DMS153 treated with DMSO at 0.1 percent for 48 hours (cell line): ENCODE results near the gene PRKCA.
"Not testable (repeated sequence)": the region's sequence is repeated elsewhere in the genome, so short reads cannot be mapped to it uniquely, and the experiment has no call there.

ENCODE experiments used
- DNase-seq: peaks from one replicate; lab custom pipeline; 2025; ENCODE audit not compliant: unreplicated experiment; lab: John Stamatoyannopoulos, UW

Gene PRKCA

DNA sequence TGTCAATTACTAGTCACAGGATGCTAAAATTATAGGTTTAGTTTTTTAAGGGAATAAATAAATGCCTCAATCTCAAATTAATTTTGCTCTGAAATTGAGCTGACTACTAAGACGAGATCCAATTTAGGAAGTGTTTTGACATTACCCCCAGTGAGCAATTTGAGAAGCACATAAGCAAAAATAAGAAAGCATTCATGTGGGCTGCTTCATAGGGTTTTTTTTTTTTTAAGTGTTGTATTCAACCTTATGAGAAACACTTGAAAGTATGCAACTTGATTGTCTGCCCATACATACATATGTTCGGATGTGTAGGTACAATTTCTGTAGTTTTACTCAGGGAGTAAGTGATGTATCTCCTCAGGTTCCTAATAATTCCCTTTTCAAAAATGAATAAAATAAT, 77.6 kb downstream of the PRKCA start:
- no peak for DNase-seq

DNA sequence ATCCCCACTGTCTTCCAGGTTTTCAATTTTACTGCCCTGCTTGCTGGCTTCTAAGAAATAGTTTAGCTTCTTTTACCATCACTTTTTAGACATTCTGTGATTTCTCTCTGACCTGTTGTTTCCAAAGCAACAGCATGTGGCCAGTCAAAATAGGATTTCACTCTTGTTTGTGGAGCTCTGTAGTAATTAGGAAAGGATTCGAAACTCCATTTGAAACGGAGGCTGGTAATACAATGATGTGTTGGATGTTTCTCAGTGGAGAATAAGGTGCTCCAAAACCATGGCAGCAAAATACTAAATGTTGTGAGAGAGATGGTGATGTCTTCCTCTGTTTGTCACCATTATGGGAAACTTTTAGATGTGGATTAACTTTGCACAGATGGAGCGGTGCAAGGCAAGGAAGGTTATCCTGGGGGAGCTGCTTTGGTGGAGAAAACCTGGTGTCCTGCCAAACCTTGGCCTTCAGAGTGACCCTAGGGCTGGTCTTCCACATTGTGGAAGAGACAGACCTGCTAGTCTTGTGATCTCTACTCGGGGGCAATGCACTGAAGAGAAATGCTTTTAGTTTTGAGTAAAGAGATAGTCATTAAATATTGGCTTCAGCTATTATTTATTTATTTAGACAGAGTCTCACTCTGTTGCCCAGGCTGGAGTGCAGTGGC, 79.4 kb downstream of the PRKCA start:
- no peak for DNase-seq

DNA sequence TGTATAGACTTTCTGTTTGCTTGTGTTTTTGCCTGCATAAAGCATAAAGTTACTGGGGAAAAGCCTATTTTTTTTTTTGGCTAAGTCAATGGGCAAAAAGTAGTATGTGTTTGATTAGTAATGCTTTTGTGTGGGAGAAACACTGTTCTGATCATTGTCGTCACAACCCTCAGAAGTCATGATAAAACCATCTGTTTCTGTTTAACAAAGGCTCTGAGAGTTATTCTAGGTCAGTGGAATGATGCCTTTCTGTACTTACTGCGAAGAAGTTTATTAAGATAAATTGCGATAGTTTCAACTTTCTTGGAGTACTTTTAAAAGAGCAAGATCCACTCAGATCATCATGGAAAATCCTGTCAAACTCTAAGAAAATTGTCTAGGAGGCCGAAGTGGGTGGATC, 80.9 kb downstream of the PRKCA start:
- DNase-seq = no peak

DNA sequence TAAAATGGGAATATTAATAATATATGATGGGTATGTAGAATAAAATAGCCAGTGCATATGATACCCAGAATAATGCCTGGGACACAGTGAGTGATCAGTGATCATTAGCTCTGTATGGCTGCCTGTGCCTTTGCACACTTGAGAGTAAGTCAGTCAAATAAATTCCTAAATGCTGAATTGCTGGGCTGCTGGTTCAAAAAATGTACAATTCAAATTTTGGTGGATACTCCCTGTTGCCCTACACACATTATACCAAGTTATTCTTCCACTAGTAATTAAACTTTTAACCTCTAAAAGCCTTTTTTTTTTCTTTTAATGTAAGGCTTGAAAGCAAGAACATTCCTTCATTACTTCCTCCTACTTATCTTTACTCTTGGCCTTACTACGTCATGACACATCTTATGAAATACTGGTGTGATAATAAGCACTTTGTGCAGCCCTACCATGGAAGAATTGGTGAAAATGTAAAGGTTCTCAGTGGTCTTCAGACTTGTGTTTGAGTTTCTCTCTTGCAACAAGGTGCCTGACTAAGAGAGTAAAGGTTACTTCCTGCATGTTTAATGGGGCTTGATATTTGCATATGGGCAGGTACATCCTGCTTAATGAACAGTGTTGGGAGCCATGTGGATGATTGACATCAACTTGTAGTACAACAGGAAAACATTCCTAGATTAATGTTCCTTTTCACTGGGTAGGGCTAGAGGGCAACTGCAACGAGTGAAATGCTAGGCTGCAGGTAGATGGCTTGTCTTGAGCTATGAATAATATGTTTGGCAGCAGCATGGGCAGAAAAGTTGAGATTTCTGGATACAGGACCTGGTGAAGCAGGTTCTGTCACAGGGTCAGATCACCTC, 84.3 kb downstream of the PRKCA start:
- no peak for DNase-seq

DNA sequence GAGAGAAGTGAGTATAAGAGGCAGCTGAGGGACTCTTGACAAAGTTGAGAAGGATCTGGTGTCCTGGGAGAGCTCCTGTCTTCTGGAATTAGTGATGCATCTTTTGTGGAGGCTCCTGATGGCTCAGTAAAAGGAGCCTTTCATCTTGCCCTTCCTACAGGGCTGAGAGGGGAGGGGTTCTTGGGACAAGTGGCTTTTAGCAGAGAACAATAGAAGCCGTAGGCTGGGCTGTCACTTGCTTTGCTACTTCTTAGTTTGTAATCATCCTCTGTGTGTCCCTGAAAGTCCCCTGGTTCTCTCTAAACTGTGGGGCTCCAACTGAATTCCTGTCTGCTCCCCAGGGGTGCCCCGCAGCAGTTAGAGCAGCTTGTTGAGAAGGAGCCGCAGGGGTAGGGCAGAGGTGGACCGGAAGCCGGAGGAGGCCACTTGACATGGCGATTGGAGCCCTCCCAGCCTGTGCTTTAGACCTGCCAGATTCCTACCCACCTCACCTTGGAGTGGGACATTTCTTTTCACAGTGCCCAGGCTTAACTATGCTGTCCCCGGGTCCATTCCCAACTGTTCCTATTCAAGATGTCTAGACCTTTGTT, 85.1 kb downstream of the PRKCA start:
- no peak for DNase-seq

DNA sequence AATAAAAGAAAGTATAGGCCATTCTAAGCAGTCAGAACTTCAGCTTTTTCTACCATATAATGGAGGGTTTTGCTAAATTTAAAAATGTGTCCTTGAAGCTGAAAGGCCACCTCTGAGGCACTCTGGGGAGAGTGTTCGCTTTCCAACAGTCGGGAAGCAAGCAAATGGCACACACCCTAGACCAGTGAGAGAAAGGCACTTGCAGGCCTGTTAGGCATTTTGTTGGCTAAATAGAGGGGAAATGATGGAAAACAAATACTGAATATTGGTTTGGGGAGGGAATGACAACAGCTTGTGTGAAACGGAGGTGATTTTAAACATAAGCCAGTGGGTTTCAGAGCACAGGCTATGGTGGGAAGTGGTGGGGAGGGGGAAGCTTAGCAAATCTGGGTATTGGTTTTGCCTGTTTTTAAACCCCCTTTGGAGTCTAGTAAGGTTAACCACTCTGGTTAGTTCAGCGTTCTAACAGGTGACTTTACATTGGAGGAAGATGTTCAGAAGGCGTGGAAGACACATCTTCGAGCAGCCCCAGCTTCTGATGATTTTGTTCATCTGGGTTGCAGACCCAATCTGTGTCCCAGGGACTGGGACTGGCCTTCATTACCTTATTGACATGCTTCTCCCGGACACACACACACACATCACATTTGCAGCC, 90.5 kb downstream of the PRKCA start:
- DNase-seq = no peak

DNA sequence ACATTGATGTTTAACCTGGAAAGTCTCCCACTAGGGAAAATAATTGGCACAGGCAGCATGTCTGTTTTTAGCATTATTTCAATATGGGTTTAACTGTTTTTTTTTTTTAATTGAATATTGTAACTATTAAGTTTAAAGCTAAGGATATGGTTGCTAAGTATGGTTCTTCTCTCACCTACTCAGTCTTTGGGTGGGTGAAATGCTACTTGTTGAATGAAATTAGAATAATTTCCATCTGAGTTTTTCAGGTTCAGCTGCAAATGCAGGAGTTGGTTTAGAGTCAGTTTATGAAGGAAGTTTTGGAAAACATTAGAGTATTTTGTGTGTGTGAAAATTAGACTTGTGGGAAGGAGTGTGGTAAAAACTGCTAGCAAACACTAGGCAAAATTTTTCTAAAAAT, 93.5 kb downstream of the PRKCA start:
- DNase-seq = no peak

DNA sequence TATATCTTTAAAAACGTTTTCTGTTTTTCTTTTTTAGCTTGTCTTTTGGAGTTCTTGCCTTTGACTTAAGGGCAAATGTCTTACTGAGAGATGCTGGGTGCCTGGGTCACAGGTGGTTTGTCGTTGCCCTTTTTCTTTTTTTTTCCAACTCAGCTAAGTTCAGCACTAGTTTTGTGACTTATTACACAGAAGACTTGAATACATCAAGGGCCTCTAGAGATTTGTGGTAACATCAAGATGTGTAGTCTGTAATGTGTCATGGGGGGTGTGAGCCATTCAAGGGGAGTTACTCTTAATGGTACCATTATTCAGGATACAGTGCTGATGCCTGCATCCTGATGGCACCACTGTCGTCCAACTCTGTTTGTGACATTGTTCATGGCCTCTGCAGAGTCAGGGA, 95.1 kb downstream of the PRKCA start:
- no peak for DNase-seq

DNA sequence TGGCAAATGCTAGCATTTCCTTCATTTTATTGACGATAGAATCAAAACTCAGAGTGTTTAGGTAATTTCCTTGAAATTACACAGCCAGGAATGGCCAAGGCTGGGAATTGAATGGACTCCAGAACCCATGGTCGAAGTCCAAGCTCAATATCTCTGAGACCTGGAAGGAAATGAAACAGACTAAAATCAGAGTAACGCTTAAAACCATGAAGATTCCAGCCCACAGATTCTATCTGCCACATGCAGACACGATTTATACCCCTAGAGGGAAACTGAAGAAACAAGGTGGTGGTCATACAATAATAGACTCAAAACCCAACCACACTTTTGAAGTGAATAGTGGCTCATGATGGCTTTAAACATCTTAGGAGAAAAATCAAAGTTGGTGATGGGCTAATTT, 95.6 kb downstream of the PRKCA start:
- no peak for DNase-seq

DNA sequence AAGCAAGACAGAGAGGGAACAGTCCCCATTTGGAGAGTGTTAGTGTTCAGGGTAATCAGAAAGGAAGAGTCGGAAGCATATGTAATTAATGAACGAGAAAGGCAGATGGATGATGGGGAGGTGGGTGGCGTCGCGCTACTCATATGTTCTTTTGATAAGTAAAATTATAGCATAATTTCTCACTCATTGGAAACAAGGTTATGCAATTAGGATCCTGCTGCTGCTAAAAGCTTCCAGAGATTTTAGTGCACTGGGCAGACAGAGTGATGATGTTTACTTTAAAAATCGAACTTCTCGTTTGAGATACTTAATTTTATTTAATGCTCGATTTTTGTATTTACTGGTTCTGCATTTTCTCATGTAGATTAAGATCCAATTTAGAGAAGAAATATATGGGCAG, 96.2 kb downstream of the PRKCA start:
- no peak for DNase-seq

DNA sequence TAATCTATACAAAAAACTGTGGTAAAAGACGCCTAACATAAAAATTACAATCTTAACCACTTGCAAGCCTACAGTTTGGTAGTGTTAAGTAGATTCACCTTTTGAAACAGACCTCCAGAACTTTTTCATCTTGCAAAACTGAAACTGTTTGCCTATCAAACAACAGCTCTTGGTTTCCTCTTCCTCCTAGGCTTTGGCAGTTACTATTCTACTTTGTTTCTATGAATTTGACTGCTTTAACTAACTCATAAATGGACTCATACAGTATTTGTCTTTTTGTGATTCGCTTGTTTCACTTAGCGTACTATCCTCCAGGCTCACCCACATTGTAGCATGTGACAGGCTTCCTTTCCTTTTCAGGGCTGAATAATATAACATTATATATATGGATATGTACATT, 97.0 kb downstream of the PRKCA start:
- no peak for DNase-seq

DNA sequence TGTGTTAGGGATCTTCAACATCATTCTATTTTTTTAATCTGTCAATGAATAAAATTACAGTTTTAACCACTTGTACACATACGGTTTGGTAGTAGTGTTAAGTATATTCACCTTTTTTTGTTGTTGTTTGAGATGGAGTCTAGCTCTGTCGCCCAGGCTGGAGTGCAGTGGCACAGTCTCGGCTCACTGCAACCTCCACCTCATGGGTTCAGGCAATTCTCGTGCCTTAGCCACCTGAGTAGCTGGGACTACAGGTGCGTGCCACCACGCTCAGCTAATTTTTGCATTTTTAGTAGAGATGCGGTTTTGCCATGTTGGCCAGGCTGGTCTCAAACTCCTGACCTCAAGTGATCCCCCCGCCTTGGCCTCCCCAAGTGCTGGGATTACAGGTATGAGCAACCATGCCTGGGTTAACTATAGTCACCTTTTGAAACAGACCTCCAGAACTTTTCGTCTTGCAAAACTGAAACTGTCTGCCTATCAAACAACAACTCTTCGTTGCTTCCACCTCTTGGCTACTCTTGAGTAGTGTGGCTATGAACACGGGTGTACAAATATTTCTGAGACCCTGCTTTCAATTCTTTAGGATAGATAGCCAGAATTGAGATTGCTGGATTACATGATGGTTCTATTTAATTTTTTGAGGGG, 97.8 kb downstream of the PRKCA start:
- not testable (repeated sequence) for DNase-seq

DNA sequence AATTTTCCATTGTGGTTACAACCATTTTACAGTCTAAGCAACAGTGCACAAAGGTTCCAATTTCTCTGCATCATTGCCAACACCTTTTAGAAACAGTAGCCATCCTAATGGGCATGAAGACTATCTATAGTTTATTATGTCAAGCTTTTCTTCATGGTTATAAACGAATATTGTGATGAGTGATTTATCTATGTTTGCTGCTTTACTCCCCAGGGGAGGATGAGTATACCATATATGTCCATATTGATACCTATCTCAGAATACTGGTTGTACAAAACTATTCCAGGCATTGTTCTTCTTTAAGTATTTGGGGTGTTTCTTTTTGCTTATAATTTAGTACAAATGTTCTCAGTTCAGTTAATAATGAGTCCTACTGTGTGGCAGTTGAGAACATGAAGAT, 98.3 kb downstream of the PRKCA start:
- DNase-seq = no peak

DNA sequence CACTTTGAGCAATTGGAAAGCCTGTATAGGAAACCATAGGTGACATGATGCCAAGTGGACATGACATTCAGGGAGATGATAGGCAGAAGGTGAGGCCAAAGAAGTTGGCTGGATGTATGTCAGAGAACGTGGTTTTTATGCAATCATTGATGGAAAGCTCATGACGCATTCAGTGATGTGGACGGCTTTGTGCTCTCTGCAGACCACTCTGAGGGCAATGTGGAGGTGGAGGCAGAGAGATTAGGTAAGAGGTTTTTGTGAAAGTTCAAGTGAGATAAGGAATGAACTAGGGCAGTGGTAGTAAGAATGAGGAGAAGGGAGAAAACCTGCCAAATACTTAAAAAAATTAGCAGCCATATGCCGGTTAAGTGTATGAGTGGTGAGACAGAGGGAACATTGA, 99.0 kb downstream of the PRKCA start:
- DNase-seq = no peak

DNA sequence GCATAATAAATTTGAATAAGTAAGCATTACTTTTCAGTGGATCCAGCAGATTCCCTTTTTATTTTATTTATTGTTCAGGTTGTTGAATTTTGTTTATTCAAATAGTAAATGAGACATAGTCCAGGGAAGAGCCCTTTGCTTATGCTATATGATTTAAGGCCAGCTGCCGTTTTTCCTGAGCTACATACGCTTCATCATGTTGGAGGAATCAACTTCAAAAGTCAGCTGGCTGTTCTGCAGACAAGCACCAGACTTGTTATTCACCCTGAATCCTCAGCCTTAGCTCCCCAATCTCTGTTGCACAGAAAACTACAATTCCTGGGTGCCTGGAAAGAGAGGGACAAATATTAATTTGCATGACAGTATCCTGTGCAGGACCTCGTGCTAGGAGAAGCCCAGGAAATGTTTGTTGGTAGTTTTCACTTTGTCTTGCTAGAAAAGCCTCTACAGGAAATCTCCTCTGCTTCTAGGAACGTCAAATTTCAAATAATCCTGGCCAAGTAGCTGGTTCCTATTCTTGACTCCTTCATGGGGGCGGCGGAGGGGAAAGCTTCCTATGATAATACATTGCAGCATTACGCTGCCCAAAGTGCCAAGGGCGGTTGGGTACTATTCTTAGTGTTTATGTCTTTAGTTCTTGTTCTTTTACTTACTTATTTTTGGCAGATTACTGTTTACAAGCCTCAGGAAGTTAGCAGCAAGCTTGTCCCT, 101.6 kb downstream of the PRKCA start:
- no peak for DNase-seq

DNA sequence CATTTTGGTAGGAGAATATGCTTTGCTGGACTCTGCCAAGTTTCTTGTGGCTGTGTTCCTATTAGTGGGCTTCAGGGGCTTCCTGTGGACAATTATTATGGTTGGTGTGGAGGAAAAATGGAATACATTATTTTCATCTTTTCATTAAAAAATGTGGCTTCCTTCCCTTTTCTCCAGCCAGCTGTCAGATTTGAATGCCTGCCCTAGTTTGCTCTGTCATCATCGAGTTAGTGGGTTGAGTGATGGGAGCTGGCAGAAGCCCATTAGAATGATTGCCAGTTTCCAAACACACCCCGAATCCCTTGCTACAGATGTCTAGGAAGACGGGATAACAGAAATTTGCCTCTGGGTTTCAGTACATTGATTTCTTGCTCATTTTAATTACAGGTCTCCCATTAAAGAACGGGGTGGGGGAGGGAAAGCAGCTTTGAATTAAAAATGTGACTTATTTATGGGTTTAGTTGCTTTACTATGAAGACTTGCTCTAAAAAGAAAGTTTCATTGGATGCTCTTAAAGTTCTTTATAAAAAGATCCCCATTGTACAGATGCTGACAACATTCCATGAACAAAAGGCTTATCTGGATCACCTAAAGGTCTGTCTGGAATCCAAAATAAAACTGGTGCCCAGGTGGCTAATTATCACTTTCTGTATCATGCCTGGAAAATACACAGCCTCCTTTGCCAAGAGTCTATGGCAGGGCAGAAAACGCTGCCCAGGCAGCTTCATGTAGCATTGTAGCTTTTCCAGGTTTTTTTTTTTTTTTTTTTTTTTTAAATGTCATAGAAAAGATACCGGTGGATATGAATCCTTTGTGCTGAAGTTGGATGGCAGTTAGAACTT, 103.6 kb downstream of the PRKCA start:
- DNase-seq = no peak

DNA sequence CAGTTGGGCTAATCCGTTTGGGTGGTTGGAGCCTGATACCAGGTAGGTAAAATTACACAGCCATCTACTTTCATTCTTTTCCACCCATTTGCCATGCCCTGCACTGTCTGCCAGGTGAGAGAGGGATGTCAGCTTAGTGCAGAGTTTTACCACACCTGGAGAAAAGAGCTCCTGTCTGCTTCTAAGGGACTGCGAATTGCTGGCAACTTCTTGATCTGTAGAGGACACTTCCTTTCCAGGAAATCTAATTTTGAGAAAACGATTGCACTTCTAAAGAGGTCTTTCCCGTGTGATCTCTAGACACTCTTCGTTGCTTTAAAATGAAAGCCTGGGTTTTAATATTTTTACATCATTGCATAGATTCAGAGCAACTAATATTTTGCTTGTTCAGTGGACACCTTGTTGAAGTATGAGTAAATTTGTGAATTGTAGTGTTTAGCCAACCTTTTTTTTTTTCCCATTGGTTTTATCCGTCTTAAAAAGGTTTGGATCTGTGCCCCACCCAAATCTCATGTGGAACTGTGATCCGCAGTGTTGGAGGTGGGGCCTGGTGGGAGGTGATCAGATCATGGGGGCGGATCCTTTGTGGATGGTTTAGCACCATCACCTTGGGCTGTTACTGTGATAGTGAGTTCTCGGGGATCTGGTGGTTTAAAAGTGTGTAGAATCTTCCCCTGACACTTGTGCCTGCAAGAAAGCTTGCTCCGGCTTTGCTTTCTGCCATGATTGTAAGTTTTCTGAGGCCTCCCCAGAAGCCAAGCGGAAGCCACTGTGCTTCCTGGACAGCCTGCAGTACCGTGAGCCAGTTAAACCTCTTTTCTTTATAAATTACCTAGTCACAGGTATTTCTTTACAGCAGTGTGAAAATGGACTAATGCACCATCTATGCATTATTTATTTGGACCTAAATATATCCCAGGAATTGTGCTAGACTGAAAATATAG, 104.6 kb downstream of the PRKCA start:
- DNase-seq = no peak

DNA sequence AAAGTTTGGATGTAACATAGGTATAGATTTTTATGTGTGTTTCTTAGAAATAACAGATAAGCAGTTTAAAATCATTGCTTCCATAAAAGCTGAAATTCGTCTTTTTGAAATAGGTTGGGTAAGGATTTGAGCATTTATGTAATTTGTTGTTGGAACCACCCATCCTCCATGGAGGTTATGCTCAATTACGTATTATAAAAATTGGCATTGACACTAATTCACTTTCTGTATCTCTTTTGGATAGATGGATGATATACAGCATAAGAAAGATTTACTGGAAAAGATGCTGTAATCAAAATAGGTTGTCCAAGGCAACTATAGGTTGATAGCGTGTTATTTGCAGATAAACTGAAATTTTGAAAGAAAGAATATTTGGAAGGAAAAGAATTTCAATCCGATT, 105.5 kb downstream of the PRKCA start:
- no peak for DNase-seq

DNA sequence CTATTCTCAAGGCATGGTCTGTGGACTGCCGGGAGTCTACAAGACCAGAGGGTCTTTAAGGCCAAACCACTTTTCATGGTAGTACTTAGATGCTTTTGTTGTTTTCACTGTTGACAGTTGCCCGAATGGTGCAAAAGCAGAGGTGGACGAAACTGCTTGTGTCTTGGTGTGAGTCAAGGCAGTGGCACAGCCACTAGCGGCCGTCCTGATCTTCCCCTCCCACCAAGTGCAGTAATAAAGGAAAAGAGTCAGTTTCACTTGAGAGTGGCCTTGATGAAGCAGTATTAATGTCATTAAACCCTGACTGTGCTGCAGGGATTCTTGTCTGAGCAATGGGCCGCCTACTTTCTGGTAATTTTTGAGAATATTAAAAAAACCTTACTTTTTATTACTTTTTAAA, 109.1 kb downstream of the PRKCA start:
- no peak for DNase-seq
